Omental fat pad (tissue), 4 donors: ENCODE measurements around the gene SYTL4. TPM values are rescaled to one million over a fixed set of nuclear protein-coding genes. Genes with fewer than 3 reads are reported as not detected.

Experiments
- ATAC-seq: fragments of 150-250 bp; one replicate; pipeline ENCODE4 v1.9.1; 2016; ENCODE audit warnings: mild to moderate bottlenecking, moderate library complexity; ENCODE audit not compliant: low FRiP score
- DNase-seq: peaks from one replicate; pipeline ENCODE4 v3.0.0-alpha.2; 2019; ENCODE audit warnings: low spot score
- CTCF ChIP-seq, 3 donors: fragments of 450-650 bp; IDR thresholded peaks; one replicate each; pipeline ENCODE4 v1.5.1; 2016 to 2017; ENCODE audit warnings: antibody characterized with exemption in 3 of 3, mild to moderate bottlenecking in 3 of 3, moderate library complexity in 2 of 3
- total RNA-seq, 4 donors: library from RNA; depleted of rRNA; stranded (reverse); fragments of >200 nt; gene quantifications; one replicate each; pipeline ENCODE4 v1.1.0, GENCODE V29; 2016

Gene SYTL4
- total RNA-seq, 4 donors from 2014 or later = 10.2 to 37.2 (median 14.8) TPM

GRCh38 chrX:100680756-100681155 is 51.2 kb downstream of the SYTL4 start:
- DNase-seq (no peak), ATAC-seq (no peak)
- TF ChIP-seq CTCF (IDR thresholded peaks at IDR 0.05) = no peak

GRCh38 chrX:100677611-100678181 is 54.2 kb downstream of the SYTL4 start:
- no peak for TF ChIP-seq CTCF (IDR thresholded peaks at IDR 0.05)
- ATAC-seq (peak; percentile 53), DNase-seq (no peak)

- ATAC-seq = no peak
- no peak for DNase-seq
- TF ChIP-seq CTCF (IDR thresholded peaks at IDR 0.05) = no peak
Observed at GRCh38 chrX:100674705-100675104, 57.2 kb downstream of the SYTL4 start.

- ATAC-seq (peak; percentile 55), DNase-seq (no peak)
- TF ChIP-seq CTCF (IDR thresholded peaks at IDR 0.05) = no peak
Observed at GRCh38 chrX:100673397-100673953, 58.4 kb downstream of the SYTL4 start.

GRCh38 chrX:100672966-100673365 is 59.0 kb downstream of the SYTL4 start:
- no peak for TF ChIP-seq CTCF (IDR thresholded peaks at IDR 0.05)
- no peak for DNase-seq
- ATAC-seq = peak; percentile 3

- DNase-seq (no peak), ATAC-seq (no peak)
- no peak for TF ChIP-seq CTCF (IDR thresholded peaks at IDR 0.05)
Observed at GRCh38 chrX:100663642-100664041, 68.3 kb downstream of the SYTL4 start.

GRCh38 chrX:100662796-100663195 is 69.1 kb downstream of the SYTL4 start:
- no peak for DNase-seq
- no peak for ATAC-seq
- no peak for TF ChIP-seq CTCF (IDR thresholded peaks at IDR 0.05)
